D721Med (cell line): ENCODE results near the gene RND3.

Source experiments
- DNase-seq: peaks from one replicate; pipeline ENCODE4 v3.0.0; 2011; ENCODE audit warnings: low spot score; ENCODE audit not compliant: insufficient read length
- FAIRE-seq: peaks from 2 replicates; lab custom pipeline; 2011; peaks lifted over from hg19 to GRCh38; lab: Jason Lieb, UNC
- CTCF ChIP-seq: IDR thresholded peaks from 2 replicates; pipeline ENCODE4 v1.5.1; 2012; ENCODE audit warnings: mild to moderate bottlenecking, control low read depth; ENCODE audit not compliant: insufficient read depth; ENCODE audit errors: missing control alignments

Gene RND3

GRCh38 chr2:150517951-150518680 lies 30.6 kb upstream of the RND3 start:
- no peak for FAIRE-seq
- no peak for TF ChIP-seq CTCF
- no peak for DNase-seq

- DNase-seq: no peak
- no peak for TF ChIP-seq CTCF
- FAIRE-seq: no peak
Measured at GRCh38 chr2:150513647-150514046, 26.2 kb upstream of the RND3 start.

GRCh38 chr2:150508497-150509137 lies 21.1 kb upstream of the RND3 start:
- TF ChIP-seq CTCF: no peak
- FAIRE-seq: no peak
- no peak for DNase-seq

GRCh38 chr2:150507071-150507470 lies 19.6 kb upstream of the RND3 start:
- DNase-seq: no peak
- no peak for FAIRE-seq
- no peak for TF ChIP-seq CTCF

GRCh38 chr2:150505178-150505577 lies 17.7 kb upstream of the RND3 start:
- no peak for DNase-seq
- FAIRE-seq: no peak
- no peak for TF ChIP-seq CTCF

GRCh38 chr2:150495993-150496627 lies 8.6 kb upstream of the RND3 start:
- DNase-seq (no peak), FAIRE-seq (no peak)

More at GRCh38 chr2:150495993-150496627, 8.6 kb upstream of the RND3 start:
- TF ChIP-seq CTCF: no peak
